SK-N-SH (cell line): ENCODE measurements around the gene ZCCHC10.

ENCODE experiments used
- EZH2phosphoT487 ChIP-seq: fragments of 200-600 bp; sonication (generic); IDR thresholded peaks from 2 replicates; pipeline ENCODE4 v1.6.1; 2017; ENCODE audit warnings: low read depth, mixed run types, mild to moderate bottlenecking, antibody characterized with exemption, moderate library complexity, borderline replicate concordance
- GABPA ChIP-seq: IDR thresholded peaks from 2 replicates; pipeline ENCODE4 v1.4.0; 2012; ENCODE audit warnings: low read depth, mild to moderate bottlenecking
- MXI1 ChIP-seq: IDR thresholded peaks from 2 replicates; pipeline ENCODE4 v1.6.1; 2012; ENCODE audit warnings: mild to moderate bottlenecking, low read depth, low read length, improper control_type of control experiment
- POLR2AphosphoS5 ChIP-seq: IDR thresholded peaks from 2 replicates; pipeline ENCODE4 v1.6.1; 2012; ENCODE audit warnings: low read depth, low read length
- RFX5 ChIP-seq: IDR thresholded peaks from 2 replicates; pipeline ENCODE4 v1.6.1; 2012; ENCODE audit warnings: mild to moderate bottlenecking, improper control_type of control experiment, low read length
- SIN3A ChIP-seq: IDR thresholded peaks from 2 replicates; pipeline ENCODE4 v1.6.1; 2012; ENCODE audit warnings: low read depth, mild to moderate bottlenecking, low read length, moderate library complexity, borderline replicate concordance
- TAF1 ChIP-seq: IDR thresholded peaks from 2 replicates; pipeline ENCODE4 v1.6.1; 2012; ENCODE audit warnings: low read depth, mild to moderate bottlenecking, low read length, moderate library complexity, borderline replicate concordance
- TCF12 ChIP-seq: IDR thresholded peaks from 2 replicates; pipeline ENCODE4 v1.4.0; 2012
- TF ChIP-seq, protein P1 (sequence below): fragments of 200-600 bp; sonication (generic); IDR thresholded peaks from 2 replicates; pipeline ENCODE4 v1.6.1; 2017; ENCODE audit warnings: antibody characterized with exemption, mild to moderate bottlenecking, moderate library complexity
- TF ChIP-seq, protein P2 (sequence below): IDR thresholded peaks from 2 replicates; pipeline ENCODE4 v1.6.1; 2012; ENCODE audit warnings: mild to moderate bottlenecking, low read depth, low read length, moderate library complexity
- TF ChIP-seq, protein P3 (sequence below): IDR thresholded peaks from 2 replicates; pipeline ENCODE4 v1.4.0; 2012; ENCODE audit warnings: low read depth

DNA sequence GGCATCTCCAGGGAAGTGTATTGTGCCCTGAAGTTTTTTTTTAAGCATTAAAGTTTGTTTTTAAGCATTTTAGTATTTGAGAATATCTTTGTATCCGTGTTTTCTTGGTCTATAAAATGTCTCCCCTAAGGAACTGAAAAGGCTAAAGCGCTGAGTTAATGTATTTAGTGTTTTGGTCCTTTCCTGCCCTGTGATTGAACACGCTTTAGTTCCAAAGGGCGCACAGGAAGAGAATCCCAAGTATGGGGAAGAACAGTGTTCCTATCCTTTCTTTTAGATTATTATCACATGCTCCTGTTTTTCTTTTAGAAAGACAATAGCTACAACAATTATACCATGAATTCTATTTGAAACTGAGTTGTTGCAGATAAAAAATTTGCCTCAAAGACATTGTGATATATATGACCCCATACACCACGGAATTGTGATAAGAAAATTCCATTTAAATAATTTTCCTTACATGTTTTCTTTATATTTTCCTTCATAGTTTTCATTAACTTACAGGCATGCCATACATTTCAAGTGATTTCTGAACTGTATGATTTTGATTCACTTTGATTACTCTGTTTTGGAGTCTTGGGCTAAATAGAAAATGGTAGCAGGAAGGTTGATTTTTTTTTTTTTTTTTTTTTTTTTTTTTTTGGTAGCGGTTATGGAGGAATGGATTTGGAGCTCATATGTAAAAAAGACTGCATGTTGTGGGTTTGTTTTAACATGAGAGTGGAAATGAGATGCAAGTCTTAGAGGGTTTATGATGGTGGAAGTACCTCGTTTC, 28.5 kb upstream of the ZCCHC10 start:
- TF ChIP-seq TAF1 (no peak), POLR2AphosphoS5 (no peak), EZH2phosphoT487 (no peak), SIN3A (no peak), TCF12 (no peak), GABPA (no peak), RFX5 (no peak), MXI1 (no peak)
- TF ChIP-seq, protein P1, sequence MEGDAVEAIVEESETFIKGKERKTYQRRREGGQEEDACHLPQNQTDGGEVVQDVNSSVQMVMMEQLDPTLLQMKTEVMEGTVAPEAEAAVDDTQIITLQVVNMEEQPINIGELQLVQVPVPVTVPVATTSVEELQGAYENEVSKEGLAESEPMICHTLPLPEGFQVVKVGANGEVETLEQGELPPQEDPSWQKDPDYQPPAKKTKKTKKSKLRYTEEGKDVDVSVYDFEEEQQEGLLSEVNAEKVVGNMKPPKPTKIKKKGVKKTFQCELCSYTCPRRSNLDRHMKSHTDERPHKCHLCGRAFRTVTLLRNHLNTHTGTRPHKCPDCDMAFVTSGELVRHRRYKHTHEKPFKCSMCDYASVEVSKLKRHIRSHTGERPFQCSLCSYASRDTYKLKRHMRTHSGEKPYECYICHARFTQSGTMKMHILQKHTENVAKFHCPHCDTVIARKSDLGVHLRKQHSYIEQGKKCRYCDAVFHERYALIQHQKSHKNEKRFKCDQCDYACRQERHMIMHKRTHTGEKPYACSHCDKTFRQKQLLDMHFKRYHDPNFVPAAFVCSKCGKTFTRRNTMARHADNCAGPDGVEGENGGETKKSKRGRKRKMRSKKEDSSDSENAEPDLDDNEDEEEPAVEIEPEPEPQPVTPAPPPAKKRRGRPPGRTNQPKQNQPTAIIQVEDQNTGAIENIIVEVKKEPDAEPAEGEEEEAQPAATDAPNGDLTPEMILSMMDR, result no peak
- TF ChIP-seq, protein P2, sequence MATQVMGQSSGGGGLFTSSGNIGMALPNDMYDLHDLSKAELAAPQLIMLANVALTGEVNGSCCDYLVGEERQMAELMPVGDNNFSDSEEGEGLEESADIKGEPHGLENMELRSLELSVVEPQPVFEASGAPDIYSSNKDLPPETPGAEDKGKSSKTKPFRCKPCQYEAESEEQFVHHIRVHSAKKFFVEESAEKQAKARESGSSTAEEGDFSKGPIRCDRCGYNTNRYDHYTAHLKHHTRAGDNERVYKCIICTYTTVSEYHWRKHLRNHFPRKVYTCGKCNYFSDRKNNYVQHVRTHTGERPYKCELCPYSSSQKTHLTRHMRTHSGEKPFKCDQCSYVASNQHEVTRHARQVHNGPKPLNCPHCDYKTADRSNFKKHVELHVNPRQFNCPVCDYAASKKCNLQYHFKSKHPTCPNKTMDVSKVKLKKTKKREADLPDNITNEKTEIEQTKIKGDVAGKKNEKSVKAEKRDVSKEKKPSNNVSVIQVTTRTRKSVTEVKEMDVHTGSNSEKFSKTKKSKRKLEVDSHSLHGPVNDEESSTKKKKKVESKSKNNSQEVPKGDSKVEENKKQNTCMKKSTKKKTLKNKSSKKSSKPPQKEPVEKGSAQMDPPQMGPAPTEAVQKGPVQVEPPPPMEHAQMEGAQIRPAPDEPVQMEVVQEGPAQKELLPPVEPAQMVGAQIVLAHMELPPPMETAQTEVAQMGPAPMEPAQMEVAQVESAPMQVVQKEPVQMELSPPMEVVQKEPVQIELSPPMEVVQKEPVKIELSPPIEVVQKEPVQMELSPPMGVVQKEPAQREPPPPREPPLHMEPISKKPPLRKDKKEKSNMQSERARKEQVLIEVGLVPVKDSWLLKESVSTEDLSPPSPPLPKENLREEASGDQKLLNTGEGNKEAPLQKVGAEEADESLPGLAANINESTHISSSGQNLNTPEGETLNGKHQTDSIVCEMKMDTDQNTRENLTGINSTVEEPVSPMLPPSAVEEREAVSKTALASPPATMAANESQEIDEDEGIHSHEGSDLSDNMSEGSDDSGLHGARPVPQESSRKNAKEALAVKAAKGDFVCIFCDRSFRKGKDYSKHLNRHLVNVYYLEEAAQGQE, result no peak
- TF ChIP-seq, protein P3, sequence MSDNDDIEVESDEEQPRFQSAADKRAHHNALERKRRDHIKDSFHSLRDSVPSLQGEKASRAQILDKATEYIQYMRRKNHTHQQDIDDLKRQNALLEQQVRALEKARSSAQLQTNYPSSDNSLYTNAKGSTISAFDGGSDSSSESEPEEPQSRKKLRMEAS, result no peak
